Hepatocyte (in vitro differentiated cells): Measurements from ENCODE around the gene HSPA9. TPM values are rescaled to one million over a fixed set of nuclear protein-coding genes. Genes with fewer than 3 reads are reported as not detected.

Experiments used
- DNase-seq: peaks from one replicate; pipeline ENCODE4 v3.0.0-alpha.2; 2016; ENCODE audit warnings: low spot score
- H2AFZ ChIP-seq: fragments of 200-600 bp; sonication (generic); 2 replicates; pipeline ENCODE4 v1.6.0; 2016; ENCODE audit warnings: antibody characterized with exemption, mild to moderate bottlenecking
- H3K27ac ChIP-seq: fragments of 200-600 bp; sonication (generic); 2 replicates; pipeline ENCODE4 v1.5.1; 2016; ENCODE audit warnings: mild to moderate bottlenecking
- H3K27me3 ChIP-seq: fragments of 200-600 bp; sonication (generic); 2 replicates; pipeline ENCODE4 v1.6.1; 2016
- H3K36me3 ChIP-seq: fragments of 200-600 bp; sonication (generic); replicated peaks from 2 replicates; pipeline ENCODE4 v1.5.1; 2016; ENCODE audit warnings: low read depth; ENCODE audit not compliant: insufficient read depth
- H3K4me1 ChIP-seq: fragments of 200-600 bp; sonication (generic); 2 replicates; pipeline ENCODE4 v1.5.1; 2016; ENCODE audit warnings: mild to moderate bottlenecking, moderate library complexity; ENCODE audit not compliant: insufficient read depth
- H3K4me2 ChIP-seq: fragments of 200-600 bp; sonication (generic); 2 replicates; pipeline ENCODE4 v1.6.0; 2016
- H3K4me3 ChIP-seq: fragments of 200-600 bp; sonication (generic); 2 replicates; pipeline ENCODE4 v1.5.1; 2016; ENCODE audit warnings: mild to moderate bottlenecking
- H3K79me2 ChIP-seq: fragments of 200-600 bp; sonication (generic); 2 replicates; pipeline ENCODE4 v1.6.0; 2017; ENCODE audit warnings: mild to moderate bottlenecking
- H3K9me2 ChIP-seq: fragments of 200-600 bp; sonication (generic); replicated peaks from 2 replicates; pipeline ENCODE4 v1.6.0; 2017; ENCODE audit warnings: mild to moderate bottlenecking; ENCODE audit not compliant: insufficient read depth
- H3K9me3 ChIP-seq: fragments of 200-600 bp; sonication (generic); 2 replicates; pipeline ENCODE4 v1.5.1; 2016; ENCODE audit warnings: low read depth, mild to moderate bottlenecking
- H4K20me1 ChIP-seq: fragments of 200-600 bp; sonication (generic); 2 replicates; pipeline ENCODE4 v1.6.0; 2016; ENCODE audit warnings: mild to moderate bottlenecking; ENCODE audit not compliant: insufficient read depth, poor library complexity, severe bottlenecking
- EZH2 ChIP-seq: fragments of 200-600 bp; sonication (generic); IDR thresholded peaks from 2 replicates; pipeline ENCODE4 v1.6.1; 2016; ENCODE audit warnings: antibody characterized with exemption, mild to moderate bottlenecking, borderline replicate concordance
- EZH2phosphoT487 ChIP-seq: fragments of 200-600 bp; sonication (generic); IDR thresholded peaks from one replicate; pipeline ENCODE4 v1.6.1; 2018; ENCODE audit warnings: antibody characterized with exemption, mild to moderate bottlenecking, low read depth, moderate library complexity; ENCODE audit not compliant: unreplicated experiment, severe bottlenecking
- WGBS: methylation state at CpG from one replicate; pipeline ENCODE4 v1.1.6; 2016; ENCODE audit warnings: low lambda C conversion rate; ENCODE audit errors: missing lambda C conversion rate; 5-methylcytosine and 5-hydroxymethylcytosine counted together
- polyA plus RNA-seq: library from polyadenylated mRNA; unstranded; fragments of >200 nt; fragmentation: Nextera tagmentation; extraction: Ambion mirVana; gene quantifications from 2 replicates; pipeline ENCODE4 v1.2.1, GENCODE V29; 2016
- total RNA-seq: library from RNA; depleted of rRNA; stranded (reverse); fragments of >200 nt; gene quantifications from 2 replicates; pipeline ENCODE4 v1.2.3, GENCODE V29; 2014
- TF ChIP-seq, protein P1 (sequence below): fragments of 200-600 bp; sonication (generic); IDR thresholded peaks from 2 replicates; pipeline ENCODE4 v1.5.1; 2016; ENCODE audit warnings: antibody characterized with exemption, mild to moderate bottlenecking; ENCODE audit not compliant: poor library complexity

The HSPA9 gene
- total and polyA plus RNA-seq, 2 experiments from 2014 or later = 211 to 383 TPM

DNA sequence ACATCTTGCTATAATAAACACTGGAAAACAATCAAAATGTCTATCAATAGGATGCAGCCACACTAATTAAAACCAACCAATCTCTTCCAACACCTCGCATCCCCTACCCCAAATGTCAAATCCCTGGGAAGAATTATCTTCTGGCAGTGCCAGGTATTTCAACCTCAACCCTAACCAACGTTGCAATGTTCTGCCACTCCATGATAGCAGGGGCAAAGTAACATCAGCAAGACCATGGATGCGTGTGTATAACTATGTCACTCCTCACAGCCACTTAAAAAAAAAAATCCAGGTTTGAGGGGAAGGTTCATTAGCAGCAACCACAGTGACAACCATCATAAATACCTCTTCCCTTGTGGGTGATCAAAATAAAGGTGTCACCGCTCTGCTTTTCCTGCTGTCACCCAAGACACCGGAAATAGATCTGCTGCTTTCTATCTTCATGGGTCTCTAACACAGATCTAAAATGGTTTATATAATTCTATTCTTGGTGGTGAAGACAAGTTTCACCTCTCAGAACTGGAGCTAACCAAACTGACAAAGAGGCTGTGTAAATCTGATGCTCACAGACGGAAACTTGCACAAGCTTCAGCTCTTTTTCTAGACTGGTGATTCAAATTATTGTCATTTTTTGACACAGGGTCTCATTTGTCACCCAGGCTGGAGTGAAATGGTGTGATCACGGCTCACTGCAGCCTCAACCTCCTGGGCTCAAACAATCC, 9.9 kb downstream of the HSPA9 start:
- no peak overlapping the region for H2AFZ ChIP-seq
- no peak for DNase-seq
- H3K27me3 ChIP-seq = no peaks in the 10 kb centered on the region
- TF ChIP-seq EZH2phosphoT487 = no peak
- TF ChIP-seq EZH2 = no peak
- TF ChIP-seq, protein P1, sequence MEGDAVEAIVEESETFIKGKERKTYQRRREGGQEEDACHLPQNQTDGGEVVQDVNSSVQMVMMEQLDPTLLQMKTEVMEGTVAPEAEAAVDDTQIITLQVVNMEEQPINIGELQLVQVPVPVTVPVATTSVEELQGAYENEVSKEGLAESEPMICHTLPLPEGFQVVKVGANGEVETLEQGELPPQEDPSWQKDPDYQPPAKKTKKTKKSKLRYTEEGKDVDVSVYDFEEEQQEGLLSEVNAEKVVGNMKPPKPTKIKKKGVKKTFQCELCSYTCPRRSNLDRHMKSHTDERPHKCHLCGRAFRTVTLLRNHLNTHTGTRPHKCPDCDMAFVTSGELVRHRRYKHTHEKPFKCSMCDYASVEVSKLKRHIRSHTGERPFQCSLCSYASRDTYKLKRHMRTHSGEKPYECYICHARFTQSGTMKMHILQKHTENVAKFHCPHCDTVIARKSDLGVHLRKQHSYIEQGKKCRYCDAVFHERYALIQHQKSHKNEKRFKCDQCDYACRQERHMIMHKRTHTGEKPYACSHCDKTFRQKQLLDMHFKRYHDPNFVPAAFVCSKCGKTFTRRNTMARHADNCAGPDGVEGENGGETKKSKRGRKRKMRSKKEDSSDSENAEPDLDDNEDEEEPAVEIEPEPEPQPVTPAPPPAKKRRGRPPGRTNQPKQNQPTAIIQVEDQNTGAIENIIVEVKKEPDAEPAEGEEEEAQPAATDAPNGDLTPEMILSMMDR = no peak
- no peak overlapping the region for H3K4me2 ChIP-seq
- WGBS = 96% methylated on average over 7 of the region's 7 CpGs
- peaks cover 30% of the 10 kb centered on the region for H4K20me1 ChIP-seq
- H3K9me2 ChIP-seq = no peaks in the 10 kb centered on the region
- no peaks in the 10 kb centered on the region for H3K9me3 ChIP-seq
- no peaks in the 10 kb centered on the region for H3K36me3 ChIP-seq
- H3K4me1 ChIP-seq = peaks cover 7% of the 10 kb centered on the region
- no peak overlapping the region for H3K27ac ChIP-seq
- no peak overlapping the region for H3K4me3 ChIP-seq
- H3K79me2 ChIP-seq = peaks cover 77% of the 10 kb centered on the region

DNA sequence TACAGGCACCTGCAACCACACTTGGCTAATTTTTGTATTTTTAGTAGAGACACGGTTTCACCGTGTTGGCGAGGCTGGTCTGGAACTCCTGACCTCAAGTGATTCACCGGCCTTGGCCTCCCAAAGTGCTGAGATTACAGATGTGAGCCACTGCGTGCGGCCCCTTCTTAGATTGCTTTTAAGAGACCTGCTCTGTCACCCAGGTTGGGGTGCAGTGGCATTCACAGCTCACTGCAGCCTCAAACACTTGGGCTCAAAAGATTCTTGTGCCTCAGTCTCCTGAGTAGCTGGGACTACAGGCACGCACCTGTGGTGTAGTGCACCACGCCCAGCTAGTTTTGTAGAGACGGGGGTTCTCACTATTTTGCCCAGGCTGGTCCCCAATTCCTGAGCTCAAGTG, 11.0 kb downstream of the HSPA9 start:
- WGBS = 93% methylated on average over 9 of the region's 9 CpGs
- H3K27me3 ChIP-seq = no peaks in the 10 kb centered on the region
- no peaks in the 10 kb centered on the region for H3K36me3 ChIP-seq
- no peak for TF ChIP-seq EZH2
- TF ChIP-seq, protein P1 = no peak
- no peak for TF ChIP-seq EZH2phosphoT487
- peaks cover 73% of the 10 kb centered on the region for H3K79me2 ChIP-seq
- no peak overlapping the region for H3K4me3 ChIP-seq
- peaks cover 30% of the 10 kb centered on the region for H4K20me1 ChIP-seq
- no peak overlapping the region for H2AFZ ChIP-seq
- H3K27ac ChIP-seq = no peak overlapping the region
- H3K9me3 ChIP-seq = no peaks in the 10 kb centered on the region
- DNase-seq = no peak
- peaks cover 7% of the 10 kb centered on the region for H3K4me1 ChIP-seq
- H3K4me2 ChIP-seq = no peak overlapping the region
- no peaks in the 10 kb centered on the region for H3K9me2 ChIP-seq

DNA sequence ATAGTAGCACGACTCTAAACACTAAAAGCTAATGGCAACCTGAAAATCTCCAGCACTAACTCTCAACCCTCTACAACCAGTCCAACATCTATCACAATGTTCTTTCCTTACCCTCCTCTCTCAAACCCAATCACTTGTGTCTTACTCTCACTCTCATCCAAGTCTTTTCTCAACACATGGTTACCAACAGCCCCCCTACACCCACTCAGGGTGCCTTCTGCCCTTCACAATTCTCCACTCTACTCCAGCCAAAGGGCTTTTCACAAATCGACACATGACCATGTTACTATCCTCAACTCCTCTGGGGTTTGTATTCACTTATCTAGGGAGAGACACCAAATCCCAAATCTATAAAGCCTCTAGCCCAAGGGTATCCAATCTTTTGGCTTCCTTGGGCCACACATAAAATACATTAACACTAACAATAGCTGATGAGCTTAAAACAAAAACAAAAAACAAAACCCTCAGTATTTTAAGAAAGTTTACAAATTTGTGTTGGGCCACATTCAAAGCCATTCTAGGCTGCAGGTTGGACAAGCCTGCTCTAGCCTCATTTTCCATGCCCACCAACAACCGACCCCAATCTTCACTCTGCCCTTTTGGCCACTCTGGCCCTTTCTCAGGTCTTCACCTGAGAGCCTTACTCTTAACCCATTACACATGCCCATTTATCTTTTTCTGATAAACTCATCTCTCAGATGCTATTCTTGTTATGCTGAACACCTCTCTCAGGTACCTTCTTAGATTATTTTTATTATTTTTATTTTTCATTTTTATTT, 11.7 kb downstream of the HSPA9 start:
- Histone ChIP-seq H2AFZ (no peak overlapping the region), H3K9me3 (no peaks in the 10 kb centered on the region), H3K36me3 (no peaks in the 10 kb centered on the region), H3K4me3 (no peak overlapping the region), H3K27me3 (no peaks in the 10 kb centered on the region), H3K79me2 (peaks cover 73% of the 10 kb centered on the region), H3K27ac (no peak overlapping the region), H4K20me1 (peaks cover 25% of the 10 kb centered on the region), H3K9me2 (no peaks in the 10 kb centered on the region), H3K4me1 (peaks cover 2% of the 10 kb centered on the region), H3K4me2 (no peak overlapping the region)
- DNase-seq = no peak
- WGBS = 92% methylated on average over 3 of the region's 3 CpGs
- TF ChIP-seq, protein P1 = no peak
- TF ChIP-seq EZH2phosphoT487 (no peak), EZH2 (no peak)
